OCI-LY3 (cell line): Measurements from ENCODE around the gene CES3.

ENCODE experiments used
- H2AFZ ChIP-seq: fragments of 200-600, 300-600 bp; shearing (Covaris generic); 2 replicates; pipeline ENCODE4 v1.6.0; 2014; ENCODE audit warnings: antibody characterized with exemption, low read depth, low read length
- H3K27ac ChIP-seq: fragments of 200-600, 300-600 bp; sonication (generic); 2 replicates; pipeline ENCODE4 v1.5.1; 2014; ENCODE audit warnings: mild to moderate bottlenecking, low read length, moderate library complexity, mixed read lengths
- H3K27me3 ChIP-seq: fragments of 200-600, 300-600 bp; sonication (generic); 2 replicates; pipeline ENCODE4 v1.6.1; 2014; ENCODE audit warnings: low read depth, low read length, mixed read lengths
- H3K36me3 ChIP-seq: fragments of 200-600, 300-600 bp; sonication (generic); replicated peaks from 2 replicates; pipeline ENCODE3; 2014; ENCODE audit warnings: low read depth, low read length, mixed read lengths
- H3K4me1 ChIP-seq: fragments of 300-600, 200-600 bp; sonication (generic); 2 replicates; pipeline ENCODE4 v1.6.1; 2014; ENCODE audit warnings: low read length, mixed read lengths
- H3K4me2 ChIP-seq: fragments of 200-600, 300-600 bp; sonication (generic); 2 replicates; pipeline ENCODE4 v1.6.1; 2014; ENCODE audit warnings: low read length, mixed read lengths
- H3K4me3 ChIP-seq: fragments of 300-600, 200-600 bp; sonication (generic); 2 replicates; pipeline ENCODE4 v1.5.1; 2014; ENCODE audit warnings: antibody characterized with exemption, mild to moderate bottlenecking, low read length, moderate library complexity
- H3K79me2 ChIP-seq: fragments of 300-600, 200-600 bp; shearing (Covaris generic); 2 replicates; pipeline ENCODE4 v1.6.1; 2014; ENCODE audit warnings: mild to moderate bottlenecking, low read length, mixed read lengths
- H3K9ac ChIP-seq: fragments of 300-600, 200-600 bp; shearing (Covaris generic); 2 replicates; pipeline ENCODE4 v1.6.0; 2014; ENCODE audit warnings: mild to moderate bottlenecking, low read length, moderate library complexity
- H3K9me3 ChIP-seq: fragments of 200-600, 300-600 bp; shearing (Covaris generic); 2 replicates; pipeline ENCODE4 v1.6.1; 2014; ENCODE audit warnings: low read length, mixed read lengths; ENCODE audit not compliant: insufficient read depth
- H4K20me1 ChIP-seq: fragments of 200-600, 300-600 bp; sonication (generic); 2 replicates; pipeline ENCODE4 v1.6.1; 2016; ENCODE audit warnings: low read length, mixed read lengths; ENCODE audit not compliant: insufficient read depth
- EZH2phosphoT487 ChIP-seq: fragments of 200-600 bp; shearing (Covaris generic); IDR thresholded peaks from 2 replicates; pipeline ENCODE4 v1.6.1; 2018; ENCODE audit warnings: antibody characterized with exemption, mixed run types, low read depth
- TF ChIP-seq, protein P1 (sequence below): fragments of 200-600, 300-600 bp; sonication (generic); IDR thresholded peaks from 2 replicates; pipeline ENCODE4 v1.5.1; 2014; ENCODE audit warnings: antibody characterized with exemption, low read length, low read depth

CES3 gene

DNA sequence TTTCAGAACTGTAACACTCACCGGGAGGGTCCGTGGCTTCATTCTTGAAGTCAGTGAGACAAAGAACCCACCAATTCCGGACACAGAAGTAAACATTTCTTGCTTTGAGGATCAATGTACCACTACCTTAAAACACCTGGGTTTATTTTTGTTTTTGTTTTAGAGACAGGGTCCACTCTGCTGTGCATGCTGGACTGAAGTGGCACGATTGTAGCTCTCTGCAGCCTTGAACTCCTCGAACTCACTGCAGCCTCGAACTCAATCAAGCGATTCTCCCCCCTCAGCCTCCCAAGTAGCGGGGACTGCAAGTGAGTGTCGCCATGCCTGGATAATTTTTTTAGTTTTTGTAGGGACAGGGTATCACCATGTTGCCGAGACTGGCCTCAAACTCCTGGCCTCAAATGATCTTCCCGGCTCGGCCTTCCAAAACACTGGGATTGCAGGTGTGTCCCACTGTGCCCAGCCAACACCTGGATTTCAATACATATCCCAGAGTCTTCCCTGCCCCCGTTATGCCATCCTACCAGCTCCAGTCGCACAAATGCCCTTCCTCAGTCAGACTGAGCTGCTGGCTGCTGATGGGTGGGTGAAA, 14.3 kb downstream of the CES3 start:
- no peak overlapping the region for H2AFZ ChIP-seq
- no peak overlapping the region for H3K27ac ChIP-seq
- no peaks in the 10 kb centered on the region for H3K36me3 ChIP-seq
- H3K79me2 ChIP-seq = no peaks in the 10 kb centered on the region
- H3K27me3 ChIP-seq = no peaks in the 10 kb centered on the region
- no peak overlapping the region for H3K4me3 ChIP-seq
- no peaks in the 10 kb centered on the region for H4K20me1 ChIP-seq
- no peak for TF ChIP-seq EZH2phosphoT487
- TF ChIP-seq, protein P1, sequence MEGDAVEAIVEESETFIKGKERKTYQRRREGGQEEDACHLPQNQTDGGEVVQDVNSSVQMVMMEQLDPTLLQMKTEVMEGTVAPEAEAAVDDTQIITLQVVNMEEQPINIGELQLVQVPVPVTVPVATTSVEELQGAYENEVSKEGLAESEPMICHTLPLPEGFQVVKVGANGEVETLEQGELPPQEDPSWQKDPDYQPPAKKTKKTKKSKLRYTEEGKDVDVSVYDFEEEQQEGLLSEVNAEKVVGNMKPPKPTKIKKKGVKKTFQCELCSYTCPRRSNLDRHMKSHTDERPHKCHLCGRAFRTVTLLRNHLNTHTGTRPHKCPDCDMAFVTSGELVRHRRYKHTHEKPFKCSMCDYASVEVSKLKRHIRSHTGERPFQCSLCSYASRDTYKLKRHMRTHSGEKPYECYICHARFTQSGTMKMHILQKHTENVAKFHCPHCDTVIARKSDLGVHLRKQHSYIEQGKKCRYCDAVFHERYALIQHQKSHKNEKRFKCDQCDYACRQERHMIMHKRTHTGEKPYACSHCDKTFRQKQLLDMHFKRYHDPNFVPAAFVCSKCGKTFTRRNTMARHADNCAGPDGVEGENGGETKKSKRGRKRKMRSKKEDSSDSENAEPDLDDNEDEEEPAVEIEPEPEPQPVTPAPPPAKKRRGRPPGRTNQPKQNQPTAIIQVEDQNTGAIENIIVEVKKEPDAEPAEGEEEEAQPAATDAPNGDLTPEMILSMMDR = no peak
- no peaks in the 10 kb centered on the region for H3K9me3 ChIP-seq
- H3K4me1 ChIP-seq = no peaks in the 10 kb centered on the region
- H3K9ac ChIP-seq = no peak overlapping the region
- no peak overlapping the region for H3K4me2 ChIP-seq

DNA sequence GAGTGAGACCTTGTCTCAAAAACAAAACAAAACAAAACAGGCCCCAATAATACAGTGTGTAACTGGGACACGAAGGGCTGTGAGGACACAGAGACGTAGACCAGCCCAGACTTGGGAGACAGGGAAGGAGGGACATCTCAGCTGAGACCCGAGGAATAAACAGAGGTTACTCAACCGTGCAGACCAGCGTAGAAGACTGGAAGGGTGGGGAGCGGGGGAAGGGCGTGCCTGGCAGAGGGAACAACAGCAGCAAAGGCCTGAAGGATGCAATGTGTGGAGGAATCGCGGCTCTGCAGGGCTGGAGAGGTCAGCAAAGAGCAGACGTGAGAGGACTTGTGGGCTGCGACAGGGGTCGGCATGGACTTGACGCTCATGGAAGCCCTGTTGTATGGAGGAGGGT, 15.7 kb downstream of the CES3 start:
- H3K27ac ChIP-seq = no peak overlapping the region
- H3K79me2 ChIP-seq = no peaks in the 10 kb centered on the region
- H2AFZ ChIP-seq = no peak overlapping the region
- no peaks in the 10 kb centered on the region for H3K4me1 ChIP-seq
- no peak overlapping the region for H3K4me3 ChIP-seq
- no peaks in the 10 kb centered on the region for H3K27me3 ChIP-seq
- no peaks in the 10 kb centered on the region for H4K20me1 ChIP-seq
- TF ChIP-seq, protein P1 = no peak
- no peak for TF ChIP-seq EZH2phosphoT487
- no peaks in the 10 kb centered on the region for H3K9me3 ChIP-seq
- no peaks in the 10 kb centered on the region for H3K36me3 ChIP-seq
- H3K9ac ChIP-seq = no peak overlapping the region
- no peak overlapping the region for H3K4me2 ChIP-seq

DNA sequence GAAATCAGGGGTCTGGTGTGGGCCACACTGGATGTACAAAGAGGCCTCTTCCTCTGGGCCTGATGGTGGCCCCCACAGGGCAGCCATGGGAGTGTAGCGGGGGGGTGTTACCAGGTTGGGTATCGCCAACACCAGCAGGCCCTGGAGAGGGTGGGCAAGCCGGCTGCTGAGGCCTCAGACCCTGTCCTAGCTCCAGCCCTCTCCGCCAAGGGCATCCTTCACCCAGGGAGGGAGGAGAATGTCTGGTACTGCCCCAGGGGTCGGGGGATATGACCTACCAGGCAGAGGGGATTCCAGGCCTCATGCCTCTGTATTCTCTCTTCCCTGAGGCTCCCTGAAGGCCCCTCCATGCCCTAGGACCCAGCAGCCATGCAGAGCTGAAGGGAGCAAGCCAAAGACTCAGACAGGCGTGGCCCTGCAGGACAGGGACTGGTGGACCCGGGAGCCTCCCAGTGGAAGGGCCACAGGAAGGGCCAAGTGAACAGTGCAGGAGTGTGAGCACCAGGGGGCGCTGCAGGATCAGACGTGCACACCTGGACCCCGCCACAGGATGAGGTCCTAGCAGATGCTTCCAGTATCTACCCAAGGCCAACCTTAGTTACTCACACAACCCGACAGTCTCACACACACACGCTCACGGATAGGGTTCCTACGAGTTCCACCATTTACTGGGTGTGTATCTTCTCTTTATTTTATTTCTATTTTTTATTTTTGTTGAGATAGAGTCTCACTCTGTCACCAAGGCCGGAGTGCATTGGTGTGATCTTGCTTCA, 16.5 kb downstream of the CES3 start:
- Histone ChIP-seq H3K4me3 (no peak overlapping the region), H2AFZ (peak overlapping the region; percentile 52; the same call in 1 of the 2 replicates), H3K4me1 (no peaks in the 10 kb centered on the region), H3K36me3 (no peaks in the 10 kb centered on the region), H3K9me3 (no peaks in the 10 kb centered on the region), H3K27ac (no peak overlapping the region), H3K27me3 (no peaks in the 10 kb centered on the region), H4K20me1 (no peaks in the 10 kb centered on the region), H3K4me2 (0 out of 2 replicates have a peak overlapping the region, but pooled peaks have one; percentile 11), H3K9ac (no peak overlapping the region), H3K79me2 (no peaks in the 10 kb centered on the region)
- TF ChIP-seq EZH2phosphoT487 = no peak
- TF ChIP-seq, protein P1 = peak; percentile 87

DNA sequence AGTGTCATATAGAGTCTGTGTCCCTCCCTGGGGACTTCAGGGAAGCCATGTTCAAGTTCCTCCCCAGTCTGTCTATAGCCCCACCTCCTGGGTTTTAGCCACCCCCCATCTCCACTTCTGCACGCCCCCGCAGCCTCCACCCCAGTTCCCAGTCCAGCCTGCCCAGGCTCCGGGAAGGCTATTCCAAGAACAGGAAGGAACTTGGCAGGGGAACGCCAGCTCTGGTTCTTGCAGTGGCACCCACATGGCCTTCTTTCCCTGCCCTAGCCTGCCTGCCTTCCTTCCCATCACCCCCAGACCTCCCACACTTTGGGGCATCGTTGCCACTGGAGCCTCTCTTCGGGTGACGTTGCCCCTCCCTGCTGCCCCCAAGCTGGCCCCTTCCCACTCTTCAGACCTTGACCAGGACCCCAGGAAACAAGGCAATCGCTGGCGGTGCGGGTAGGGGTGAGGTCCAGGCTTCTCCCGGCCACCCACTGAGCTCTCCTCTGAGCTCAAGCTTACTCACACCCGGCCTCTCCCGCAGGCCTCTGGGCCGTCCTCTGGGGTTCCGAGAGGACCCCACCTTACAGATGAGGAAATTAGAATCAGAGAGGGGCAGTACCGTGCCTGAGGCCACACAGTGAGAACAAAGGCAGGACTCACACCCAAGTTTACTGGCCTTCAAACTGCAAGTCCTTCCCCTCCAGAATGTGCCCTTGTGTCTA, 18.1 kb downstream of the CES3 start:
- no peak overlapping the region for H2AFZ ChIP-seq
- H3K4me2 ChIP-seq = no peak overlapping the region

More for the DNA sequence above, 18.1 kb downstream of the CES3 start:
- no peaks in the 10 kb centered on the region for H3K4me1 ChIP-seq
- no peak for TF ChIP-seq EZH2phosphoT487
- TF ChIP-seq, protein P1 = no peak
- no peak overlapping the region for H3K4me3 ChIP-seq
- H4K20me1 ChIP-seq = no peaks in the 10 kb centered on the region
- no peaks in the 10 kb centered on the region for H3K27me3 ChIP-seq
- no peak overlapping the region for H3K9ac ChIP-seq
- no peak overlapping the region for H3K27ac ChIP-seq
- H3K36me3 ChIP-seq = no peaks in the 10 kb centered on the region
- H3K9me3 ChIP-seq = no peaks in the 10 kb centered on the region
- no peaks in the 10 kb centered on the region for H3K79me2 ChIP-seq
